Smooth muscle cell (in vitro differentiated cells): ENCODE measurements around the gene SSNA1. TPM values are rescaled to one million over a fixed set of nuclear protein-coding genes. Genes with fewer than 3 reads are reported as not detected.

Source experiments
- DNase-seq: peaks from one replicate; lab custom pipeline; 2025; ENCODE audit not compliant: unreplicated experiment; lab: John Stamatoyannopoulos, UW
- H2AFZ ChIP-seq: fragments of 200-600 bp; sonication (generic); 2 replicates; pipeline ENCODE4 v1.6.0; 2016; ENCODE audit warnings: antibody characterized with exemption, low read depth, mild to moderate bottlenecking
- H3F3A ChIP-seq: fragments of 200-600 bp; sonication (generic); 2 replicates; pipeline ENCODE4 v1.6.0; 2017; ENCODE audit warnings: antibody characterized with exemption, low read depth
- H3K27ac ChIP-seq: fragments of 200-600 bp; sonication (generic); 2 replicates; pipeline ENCODE4 v1.5.1; 2016; ENCODE audit warnings: low read depth, mild to moderate bottlenecking
- H3K27me3 ChIP-seq: fragments of 200-600 bp; sonication (generic); 2 replicates; pipeline ENCODE4 v1.6.1; 2016; ENCODE audit warnings: low read depth, mild to moderate bottlenecking
- H3K36me3 ChIP-seq: fragments of 200-600 bp; sonication (generic); 2 replicates; pipeline ENCODE4 v1.5.1; 2016; ENCODE audit warnings: low read depth
- H3K4me1 ChIP-seq: fragments of 200-600 bp; sonication (generic); 2 replicates; pipeline ENCODE4 v1.5.1; 2016; ENCODE audit warnings: low read depth
- H3K4me2 ChIP-seq: fragments of 200-600 bp; sonication (generic); 2 replicates; pipeline ENCODE4 v1.6.0; 2016; ENCODE audit warnings: mild to moderate bottlenecking
- H3K4me3 ChIP-seq: fragments of 200-600 bp; sonication (generic); 2 replicates; pipeline ENCODE4 v1.5.1; 2016; ENCODE audit warnings: mild to moderate bottlenecking
- H3K79me2 ChIP-seq: fragments of 200-600 bp; sonication (generic); 2 replicates; pipeline ENCODE4 v1.6.0; 2016; ENCODE audit warnings: low read depth, mild to moderate bottlenecking
- H3K9ac ChIP-seq: fragments of 200-600 bp; sonication (generic); 2 replicates; pipeline ENCODE4 v1.6.0; 2016; ENCODE audit warnings: low read depth
- H3K9me3 ChIP-seq: fragments of 200-600 bp; sonication (generic); replicated peaks from 2 replicates; pipeline ENCODE4 v1.5.1; 2016; ENCODE audit warnings: low read depth
- H4K20me1 ChIP-seq: fragments of 200-600 bp; sonication (generic); 2 replicates; pipeline ENCODE4 v1.6.0; 2016; ENCODE audit warnings: low read depth
- CTCF ChIP-seq: fragments of 200-600 bp; sonication (generic); IDR thresholded peaks from 2 replicates; pipeline ENCODE4 v1.5.1; 2017; ENCODE audit warnings: borderline replicate concordance, mild to moderate bottlenecking, antibody characterized with exemption; ENCODE audit not compliant: insufficient read depth, poor library complexity, severe bottlenecking
- WGBS: methylation state at CpG from one replicate; pipeline ENCODE4 v1.1.7; 2016; ENCODE audit warnings: low lambda C conversion rate; 5-methylcytosine and 5-hydroxymethylcytosine counted together
- polyA plus RNA-seq: library from polyadenylated mRNA; unstranded; fragments of >200 nt; fragmentation: Nextera tagmentation; extraction: Ambion mirVana; gene quantifications from 2 replicates; pipeline ENCODE4 v1.2.1, GENCODE V29; 2016
- total RNA-seq: library from RNA; depleted of rRNA; stranded (reverse); fragments of >200 nt; gene quantifications from 2 replicates; pipeline ENCODE4 v1.2.3, GENCODE V29; 2014

SSNA1 gene
- total and polyA plus RNA-seq, 2 experiments from 2014 or later, result 69.5 to 84.9 TPM

GRCh38 chr9:137140151-137141012 lies 48.1 kb upstream of the SSNA1 start:
- Histone ChIP-seq H3K27ac (no peak overlapping the region), H2AFZ (no peak overlapping the region), H3K9me3 (no peaks in the 10 kb centered on the region), H3K36me3 (no peaks in the 10 kb centered on the region), H3K4me3 (no peak overlapping the region), H3K9ac (no peak overlapping the region), H4K20me1 (no peaks in the 10 kb centered on the region), H3K79me2 (no peaks in the 10 kb centered on the region), H3K4me2 (no peak overlapping the region), H3K4me1 (no peaks in the 10 kb centered on the region), H3K27me3 (peaks cover 79% of the 10 kb centered on the region), H3F3A (no peaks in the 10 kb centered on the region)
- TF ChIP-seq CTCF, result no peak
- no peak for DNase-seq
- WGBS, result 79% methylated on average over 21 of the region's 26 CpGs

GRCh38 chr9:137141050-137141810 lies 47.2 kb upstream of the SSNA1 start:
- H3K27me3 ChIP-seq, result peaks cover 72% of the 10 kb centered on the region

GRCh38 chr9:137141976-137142936 lies 46.2 kb upstream of the SSNA1 start:
- no peak for DNase-seq
- Histone ChIP-seq H3K9me3 (no peaks in the 10 kb centered on the region), H3K4me3 (no peak overlapping the region), H3K27me3 (peaks cover 62% of the 10 kb centered on the region), H2AFZ (no peak overlapping the region), H3K79me2 (no peaks in the 10 kb centered on the region), H3K4me2 (no peak overlapping the region), H3K27ac (no peak overlapping the region), H3F3A (no peaks in the 10 kb centered on the region), H3K36me3 (no peaks in the 10 kb centered on the region), H3K4me1 (no peaks in the 10 kb centered on the region), H3K9ac (no peak overlapping the region), H4K20me1 (no peaks in the 10 kb centered on the region)
- 79% methylated on average over 24 of the region's 24 CpGs for WGBS
- no peak for TF ChIP-seq CTCF

More at GRCh38 chr9:137141050-137141810, 47.2 kb upstream of the SSNA1 start:
- Histone ChIP-seq H4K20me1 (no peaks in the 10 kb centered on the region), H3F3A (no peaks in the 10 kb centered on the region), H3K4me1 (no peaks in the 10 kb centered on the region), H3K36me3 (no peaks in the 10 kb centered on the region), H3K79me2 (no peaks in the 10 kb centered on the region), H3K4me2 (no peak overlapping the region), H3K9ac (no peak overlapping the region), H3K27ac (no peak overlapping the region), H2AFZ (no peak overlapping the region), H3K4me3 (no peak overlapping the region), H3K9me3 (no peaks in the 10 kb centered on the region)
- no peak for DNase-seq
- WGBS, result 82% methylated on average over 15 of the region's 17 CpGs
- no peak for TF ChIP-seq CTCF
